Measurements from ENCODE around the gene TTC27.
"Not testable (repeated sequence)": the region's sequence is repeated elsewhere in the genome, so short reads cannot be mapped to it uniquely, and the experiment has no call there.

TTC27 gene

GRCh38 chr2:32627814-32628579 lies at the start of gene TTC27:
TTC27 (plus strand) TSS chr2:32628050; CDS start chr2:32628293, 243 bp downstream.
- peak; percentile 90 for DNase-seq

- no peak for DNase-seq
Observed at GRCh38 chr2:32591669-32592463, 36.0 kb upstream of the TTC27 start.

GRCh38 chr2:32594573-32594972 lies 33.3 kb upstream of the TTC27 start:
- DNase-seq: no peak

- DNase-seq: no peak
Observed at GRCh38 chr2:32611366-32611765, 16.5 kb upstream of the TTC27 start.

GRCh38 chr2:32611771-32612170 lies 16.1 kb upstream of the TTC27 start:
- no peak for DNase-seq

- DNase-seq: no peak
Observed at GRCh38 chr2:32614084-32614483, 13.8 kb upstream of the TTC27 start.

GRCh38 chr2:32617599-32618189 lies 10.2 kb upstream of the TTC27 start:
- no peak for DNase-seq

GRCh38 chr2:32622570-32623310 lies 5.1 kb upstream of the TTC27 start:
- no peak for DNase-seq

GRCh38 chr2:32623311-32623706 lies 4.5 kb upstream of the TTC27 start:
- no peak for DNase-seq

- DNase-seq: no peak
Observed at GRCh38 chr2:32624812-32625211, 3.0 kb upstream of the TTC27 start.

GRCh38 chr2:32626639-32627221 lies 1.1 kb upstream of the TTC27 start:
- no peak for DNase-seq

- no peak for DNase-seq
Observed at GRCh38 chr2:32627441-32627813, 423 bp upstream of the TTC27 start.

GRCh38 chr2:32632089-32632488 lies 4.2 kb downstream of the TTC27 start:
- DNase-seq: no peak

GRCh38 chr2:32633040-32633439 lies 5.2 kb downstream of the TTC27 start:
- no peak for DNase-seq

- DNase-seq: not testable (repeated sequence)
Observed at GRCh38 chr2:32638548-32638947, 10.7 kb downstream of the TTC27 start.

- DNase-seq: no peak
Observed at GRCh38 chr2:32641180-32641579, 13.3 kb downstream of the TTC27 start.

GRCh38 chr2:32647180-32647651 lies 19.4 kb downstream of the TTC27 start:
- DNase-seq: no peak

GRCh38 chr2:32652555-32653209 lies 24.8 kb downstream of the TTC27 start:
- peak; percentile 91 for DNase-seq

- no peak for DNase-seq
Observed at GRCh38 chr2:32656069-32656468, 28.2 kb downstream of the TTC27 start.

- no peak for DNase-seq
Observed at GRCh38 chr2:32663864-32664263, 36.0 kb downstream of the TTC27 start.

GRCh38 chr2:32666704-32667103 lies 38.9 kb downstream of the TTC27 start:
- no peak for DNase-seq

- DNase-seq: no peak
Observed at GRCh38 chr2:32668254-32668653, 40.4 kb downstream of the TTC27 start.

All from NCI-H1105 treated with DMSO at 0.1 percent for 48 hours (cell line).